BLaER1 treated with 17β-estradiol and CSF1 and Interleukin-3, amounts not matched to agents 10 nM and 100 nM (cell line): ENCODE results near the gene ZNF555.
"Not testable (repeated sequence)": the region's sequence is repeated elsewhere in the genome, so short reads cannot be mapped to it uniquely, and the experiment has no call there.

Experiments
- H3K27ac ChIP-seq, 11 experiments: shearing (Covaris generic); formaldehyde crosslinking; 2 replicates each; pipeline ENCODE4 v1.8.1; 2022
- H3K27me3 ChIP-seq, 11 experiments: shearing (Covaris generic); formaldehyde crosslinking; 2 replicates each; pipeline ENCODE4 v1.8.1; 2022
- H3K36me3 ChIP-seq, 11 experiments: shearing (Covaris generic); formaldehyde crosslinking; 2 replicates each; pipeline ENCODE4 v1.8.1; 2022
- H3K4me1 ChIP-seq, 10 experiments: shearing (Covaris generic); formaldehyde crosslinking; 2 replicates each; pipeline ENCODE4 v1.8.1; 2022
- H3K4me2 ChIP-seq, 11 experiments: shearing (Covaris generic); formaldehyde crosslinking; 2 replicates each; pipeline ENCODE4 v1.8.1; 2022
- H3K4me3 ChIP-seq, 10 experiments: shearing (Covaris generic); formaldehyde crosslinking; 2 replicates each; pipeline ENCODE4 v1.8.1; 2022
- H3K9ac ChIP-seq, 11 experiments: shearing (Covaris generic); formaldehyde crosslinking; 2 replicates each; pipeline ENCODE4 v1.8.1; 2022
- H3K9me3 ChIP-seq, 11 experiments: shearing (Covaris generic); formaldehyde crosslinking; replicated peaks in 1 of 11; 2 replicates each; pipeline ENCODE4 v1.8.1; 2022
- H4K20me1 ChIP-seq, 11 experiments: shearing (Covaris generic); formaldehyde crosslinking; 2 replicates each; pipeline ENCODE4 v1.8.1; 2022
- Cebpa-rat ChIP-seq, 11 experiments: shearing (Covaris generic); IDR thresholded peaks; 2 replicates each; pipeline ENCODE4 v1.8.1; 2022

The ZNF555 gene

DNA sequence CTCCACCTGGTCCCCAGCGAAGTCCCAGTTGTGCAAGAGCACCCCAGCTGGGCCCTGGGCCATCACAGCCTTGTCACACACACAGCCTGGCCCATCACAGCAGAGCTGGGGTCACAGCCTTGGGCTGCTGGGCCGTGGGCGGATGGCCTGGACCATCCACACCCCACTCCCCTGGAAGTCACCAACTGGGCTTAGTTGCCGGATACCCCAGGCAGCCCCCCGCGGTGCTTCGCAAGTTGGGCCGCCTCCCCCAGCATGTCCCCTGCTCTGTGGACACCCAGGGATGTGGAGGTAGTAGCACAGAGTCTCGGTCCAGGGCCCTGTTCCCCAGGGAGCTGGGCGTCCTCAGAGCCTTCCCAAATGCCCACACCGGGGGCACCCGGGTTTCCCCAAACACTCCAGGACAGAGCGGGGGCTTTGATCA is 26.1 kb upstream of the ZNF555 start:
- Histone ChIP-seq H3K4me2 (no peak overlapping the region), H3K36me3 (peaks cover 11 to 59% (median 45%) of the 10 kb centered on the region in 11 experiments; a peak in 21 of 22 replicates), H3K4me1 (peaks cover under 1 to 29% (median 14%) of the 10 kb centered on the region in 10 experiments; a peak in 19 of 20 replicates), H3K9me3 (peaks cover 0 to 4% (median 0%) of the 10 kb centered on the region in 11 experiments; a peak in 2 of 22 replicates), H3K9ac (no peak overlapping the region), H3K27me3 (peaks cover 0 to 10% (median 0%) of the 10 kb centered on the region in 11 experiments; a peak in 7 of 22 replicates), H4K20me1 (peaks cover 0 to 63% (median 27%) of the 10 kb centered on the region in 11 experiments; a peak in 20 of 22 replicates), H3K27ac (no peak overlapping the region), H3K4me3 (no peak overlapping the region)
- no peak for TF ChIP-seq Cebpa-rat (IDR thresholded peaks at IDR 0.05)

DNA sequence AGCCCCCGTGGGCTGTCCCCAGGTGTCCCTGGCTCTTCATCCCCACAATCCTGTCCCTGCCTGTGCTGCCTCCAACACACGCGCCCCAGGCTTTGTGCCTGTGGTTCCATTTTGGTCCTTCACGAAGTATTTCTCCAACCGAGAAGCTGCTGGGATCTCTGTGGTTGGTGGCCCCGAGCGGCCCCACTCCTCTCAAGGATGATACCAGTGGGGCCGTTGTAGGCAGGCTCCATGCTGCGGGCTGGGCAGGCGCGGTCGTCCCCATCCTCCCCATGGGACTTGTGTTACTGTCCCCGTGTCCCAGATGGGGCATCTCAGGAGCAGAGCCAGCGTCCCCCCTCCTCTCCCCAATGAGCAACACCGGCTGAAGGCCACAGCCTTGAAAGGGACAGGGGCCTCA is 25.4 kb upstream of the ZNF555 start:
- no peak overlapping the region for H3K4me3 ChIP-seq
- H3K4me2 ChIP-seq: no peak overlapping the region
- H3K36me3 ChIP-seq: peaks cover 11 to 52% (median 42%) of the 10 kb centered on the region in 11 experiments; a peak in 21 of 22 replicates

DNA sequence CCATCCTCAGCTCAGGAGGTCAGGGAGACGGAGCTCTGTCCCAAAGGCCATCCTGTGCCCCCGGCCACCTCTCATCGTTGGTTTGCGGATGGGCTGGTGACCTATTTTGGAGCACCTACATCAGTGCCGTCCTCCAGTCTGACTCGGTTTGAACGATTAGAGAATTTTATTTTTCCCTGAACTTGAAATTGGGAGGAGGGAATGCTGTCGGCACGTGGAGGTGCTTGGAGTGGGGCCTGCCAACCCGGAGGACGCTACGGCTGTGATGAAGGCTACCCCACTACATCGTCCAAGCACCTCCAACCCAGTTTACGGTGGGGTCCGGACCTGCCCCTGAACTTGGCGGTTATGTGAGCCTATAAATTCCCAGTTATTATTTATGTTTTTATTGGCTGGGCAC is 24.6 kb upstream of the ZNF555 start:
- Histone ChIP-seq H3K27me3 (no peaks in the 10 kb centered on the region), H3K4me3 (no peak overlapping the region), H3K36me3 (peaks cover 11 to 45% (median 36%) of the 10 kb centered on the region in 11 experiments; a peak in 21 of 22 replicates), H3K4me2 (no peak overlapping the region), H3K4me1 (peaks cover 6 to 24% (median 12%) of the 10 kb centered on the region in 10 experiments; a peak in 18 of 20 replicates), H3K27ac (peak overlapping the region in 1 of 11 experiments; percentile 36; a peak in 1 of 22 replicates), H3K9me3 (peaks cover 0 to 4% (median 0%) of the 10 kb centered on the region in 11 experiments; a peak in 2 of 22 replicates), H3K9ac (no peak overlapping the region), H4K20me1 (peaks cover 0 to 48% (median 13%) of the 10 kb centered on the region in 11 experiments; a peak in 13 of 22 replicates)
- no peak for TF ChIP-seq Cebpa-rat (IDR thresholded peaks at IDR 0.05)

More for the DNA sequence above, 25.4 kb upstream of the ZNF555 start:
- Histone ChIP-seq H3K27me3 (peaks cover 0 to 3% (median 0%) of the 10 kb centered on the region in 11 experiments; a peak in 4 of 22 replicates), H3K27ac (peak overlapping the region in 1 of 11 experiments; percentile 36; a peak in 2 of 22 replicates), H3K9ac (no peak overlapping the region), H3K4me1 (peaks cover 6 to 29% (median 14%) of the 10 kb centered on the region in 10 experiments; a peak in 18 of 20 replicates), H3K9me3 (peaks cover 0 to 4% (median 0%) of the 10 kb centered on the region in 11 experiments; a peak in 2 of 22 replicates), H4K20me1 (peaks cover 0 to 55% (median 20%) of the 10 kb centered on the region in 11 experiments; a peak in 19 of 22 replicates)
- no peak for TF ChIP-seq Cebpa-rat (IDR thresholded peaks at IDR 0.05)

DNA sequence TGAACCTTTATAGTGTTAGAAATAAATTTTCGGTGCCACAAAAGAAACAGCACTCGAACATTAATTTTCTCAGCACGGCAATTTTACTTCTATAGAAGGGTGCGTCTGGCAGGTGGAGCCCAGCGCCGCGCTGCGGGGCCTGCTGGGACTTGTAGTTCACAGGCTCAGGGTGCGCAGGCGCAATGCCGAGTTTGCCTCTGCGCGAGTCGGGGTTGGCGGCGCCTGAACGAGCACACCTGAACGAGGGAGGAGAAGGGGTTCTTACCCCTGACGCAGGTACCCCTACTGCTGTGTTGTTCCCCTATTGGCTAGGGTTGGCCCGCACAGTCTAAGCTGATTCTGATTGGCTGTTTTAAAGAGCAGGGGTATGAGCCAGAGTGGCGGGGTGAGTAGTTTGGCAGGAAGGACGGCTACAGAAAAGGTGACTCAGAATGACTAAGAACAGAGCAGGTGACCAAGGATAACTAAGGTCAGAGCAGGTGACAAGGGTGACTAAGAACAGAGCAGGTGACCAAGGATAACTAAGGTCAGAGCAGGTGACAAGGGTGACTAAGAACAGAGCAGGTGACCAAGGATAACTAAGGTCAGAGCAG is 23.9 kb upstream of the ZNF555 start:
- H3K36me3 ChIP-seq: peaks cover 11 to 44% (median 29%) of the 10 kb centered on the region in 11 experiments; a peak in 21 of 22 replicates
- not testable (repeated sequence) for H3K9ac ChIP-seq, H3K4me2 ChIP-seq, H3K9me3 ChIP-seq, H3K27me3 ChIP-seq, H3K27ac ChIP-seq, H3K4me3 ChIP-seq
- H3K4me1 ChIP-seq: peaks cover 6 to 17% (median 11%) of the 10 kb centered on the region in 10 experiments; a peak in 18 of 20 replicates
- peaks cover 0 to 41% (median 7%) of the 10 kb centered on the region in 11 experiments; a peak in 10 of 22 replicates for H4K20me1 ChIP-seq

DNA sequence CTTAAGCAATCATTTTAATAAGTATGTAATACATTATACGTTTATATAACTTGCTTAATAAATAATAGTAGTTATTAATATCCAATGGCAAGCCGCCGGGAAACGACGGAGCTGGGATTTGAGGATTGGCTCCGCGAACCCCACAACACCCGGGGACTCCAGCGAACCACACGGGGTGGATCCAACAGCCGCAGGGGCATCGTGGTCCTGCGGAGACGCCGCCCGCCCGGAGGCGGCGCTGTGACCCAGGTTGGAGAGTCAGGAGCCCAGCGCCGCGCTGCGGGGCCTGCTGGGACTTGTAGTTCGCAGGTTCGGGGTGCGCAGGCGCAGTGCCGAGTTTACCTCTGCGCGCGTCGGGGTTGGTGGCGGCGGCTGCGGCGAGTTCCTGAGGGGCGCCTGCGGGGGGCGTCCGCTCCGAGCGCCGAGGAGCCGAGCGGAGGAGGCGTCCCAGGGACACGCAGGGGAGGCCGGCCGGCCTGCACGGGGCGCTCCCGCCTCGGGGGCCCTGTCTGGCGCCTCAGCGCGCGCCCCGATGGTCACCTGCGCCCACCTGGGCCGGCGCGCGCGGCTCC is 21.6 kb upstream of the ZNF555 start, which contains the start of gene ZNF554:
TSS of gene ZNF554 (plus strand) at position 329 of the 572 bp plus-strand sequence. CDS start at position 533, 204 bp downstream.
- Histone ChIP-seq H3K36me3 (peaks cover 0 to 41% (median 19%) of the 10 kb centered on the region in 11 experiments; a peak in 15 of 22 replicates), H3K27me3 (no peaks in the 10 kb centered on the region), H3K27ac (peak within 1 kb of the TSS; percentile 61 to 79 (median 71)), H3K9ac (peak within 1 kb of the TSS; percentile 77 to 91 (median 85)), H3K4me1 (peaks cover 6 to 27% (median 21%) of the 10 kb centered on the region in 10 experiments; a peak in 18 of 20 replicates), H3K9me3 (peaks cover 11 to 29% (median 21%) of the 10 kb centered on the region in 11 experiments; a peak in 15 of 22 replicates), H3K4me3 (peak within 1 kb of the TSS; percentile 80 to 98 (median 88)), H3K4me2 (peak within 1 kb of the TSS; percentile 89 to 100 (median 97)), H4K20me1 (peaks cover 0 to 18% (median 0%) of the 10 kb centered on the region in 11 experiments; a peak in 3 of 22 replicates)
- no peak for TF ChIP-seq Cebpa-rat (IDR thresholded peaks at IDR 0.05)

DNA sequence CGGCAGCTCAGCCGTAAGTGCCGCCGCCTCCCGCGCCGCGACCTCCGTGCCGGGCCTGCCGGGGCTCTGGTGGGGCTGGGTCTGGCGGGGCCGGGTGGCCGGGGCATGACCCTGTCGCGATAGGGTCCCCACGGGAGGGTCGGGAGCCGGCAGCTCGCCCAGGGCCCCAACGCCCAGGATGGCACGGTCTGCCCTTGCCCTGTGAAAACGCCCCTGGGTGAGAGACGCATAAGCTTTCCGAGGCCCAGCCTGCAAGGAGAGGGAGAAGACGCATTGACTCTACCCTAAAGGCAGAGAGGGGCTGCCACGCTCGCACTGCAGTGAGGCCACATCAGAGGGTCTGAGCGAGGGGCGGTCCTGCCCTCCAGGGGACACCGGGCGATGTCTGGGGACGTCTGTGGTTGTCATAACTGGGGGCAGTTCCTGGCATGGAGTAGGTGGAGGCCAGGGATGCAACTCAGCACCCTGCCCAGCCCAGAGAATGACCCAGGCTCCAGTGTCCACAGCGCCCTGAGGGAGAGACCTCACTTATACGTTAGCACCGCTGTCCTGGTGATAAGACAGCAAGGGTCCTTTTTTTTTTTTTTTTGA is 21.1 kb upstream of the ZNF555 start:
- Histone ChIP-seq H3K9ac (peak overlapping the region; percentile 77 to 91 (median 85)), H3K27ac (peak overlapping the region; percentile 61 to 79 (median 71))

DNA sequence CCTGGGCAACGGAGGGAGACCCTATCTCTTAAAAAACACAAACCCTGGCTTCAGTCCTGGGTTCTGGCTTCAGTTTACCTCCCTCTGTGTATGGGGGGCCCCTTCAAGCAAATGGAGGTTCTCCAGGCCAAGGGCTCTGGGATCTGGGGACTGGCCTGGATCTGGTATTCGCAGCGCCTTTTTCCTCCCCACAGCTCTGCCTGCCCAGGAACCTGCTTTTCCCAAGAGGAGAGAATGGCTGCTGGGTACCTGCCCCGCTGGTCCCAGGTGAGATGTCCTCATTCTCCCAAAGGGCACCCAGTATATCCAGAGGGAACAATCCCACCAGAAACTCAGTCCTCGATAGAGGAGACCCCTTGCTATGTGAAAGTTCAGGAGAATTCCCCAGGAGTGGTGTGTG is 18.4 kb upstream of the ZNF555 start:
- Histone ChIP-seq H3K4me2 (no peak overlapping the region), H4K20me1 (no peaks in the 10 kb centered on the region), H3K36me3 (peaks cover 10 to 40% (median 35%) of the 10 kb centered on the region in 11 experiments; a peak in 19 of 22 replicates), H3K9ac (no peak overlapping the region), H3K27me3 (no peaks in the 10 kb centered on the region), H3K4me3 (no peak overlapping the region), H3K27ac (no peak overlapping the region), H3K9me3 (peaks cover 41 to 59% (median 53%) of the 10 kb centered on the region in 11 experiments), H3K4me1 (peaks cover 6 to 37% (median 24%) of the 10 kb centered on the region in 10 experiments; a peak in 18 of 20 replicates)
- TF ChIP-seq Cebpa-rat (IDR thresholded peaks at IDR 0.05): no peak

More for the DNA sequence above, 21.1 kb upstream of the ZNF555 start:
- peaks cover 15 to 33% (median 26%) of the 10 kb centered on the region in 11 experiments; a peak in 21 of 22 replicates for H3K9me3 ChIP-seq
- H3K36me3 ChIP-seq: peaks cover 0 to 35% (median 18%) of the 10 kb centered on the region in 11 experiments; a peak in 12 of 22 replicates
- TF ChIP-seq Cebpa-rat (IDR thresholded peaks at IDR 0.05): no peak
- no peaks in the 10 kb centered on the region for H3K27me3 ChIP-seq
- H3K4me3 ChIP-seq: peak overlapping the region; percentile 80 to 98 (median 88)
- H3K4me1 ChIP-seq: peaks cover 6 to 31% (median 21%) of the 10 kb centered on the region in 10 experiments; a peak in 18 of 20 replicates
- peak overlapping the region; percentile 89 to 100 (median 97) for H3K4me2 ChIP-seq
- peaks cover 0 to 13% (median 0%) of the 10 kb centered on the region in 11 experiments; a peak in 3 of 22 replicates for H4K20me1 ChIP-seq

DNA sequence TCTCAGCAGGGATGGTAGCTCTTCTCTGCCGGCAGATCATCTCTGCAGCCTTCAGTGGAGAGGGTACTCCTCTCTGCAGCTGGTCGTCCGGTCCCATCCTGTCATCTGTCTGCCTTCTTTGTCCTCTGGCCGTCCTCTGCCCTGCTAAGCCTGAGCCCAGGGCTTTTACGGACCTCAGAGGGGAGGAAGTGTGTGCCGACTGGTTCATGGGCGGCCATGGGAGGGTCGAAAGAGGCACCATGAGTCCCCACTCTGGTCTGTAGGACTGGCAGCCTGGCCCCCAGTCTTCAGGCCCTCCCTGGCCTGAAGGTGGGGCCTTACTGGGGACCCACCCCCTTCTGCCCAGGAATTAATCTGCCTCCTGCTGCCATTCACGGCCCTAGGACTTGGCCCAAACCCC is 17.6 kb upstream of the ZNF555 start:
- H3K9ac ChIP-seq: 0 out of 22 replicates have a peak overlapping the region, but pooled peaks of 1 of the 11 experiments have one; percentile 11
- H3K9me3 ChIP-seq: peaks cover 49 to 67% (median 61%) of the 10 kb centered on the region in 11 experiments
- no peaks in the 10 kb centered on the region for H3K27me3 ChIP-seq
- H3K4me2 ChIP-seq: peak overlapping the region in 7 of 11 experiments; percentile 7 to 47 (median 27); a peak in 9 of 22 replicates
- no peak for TF ChIP-seq Cebpa-rat (IDR thresholded peaks at IDR 0.05)
- peaks cover 7 to 45% (median 31%) of the 10 kb centered on the region in 10 experiments; a peak in 18 of 20 replicates for H3K4me1 ChIP-seq
- no peak overlapping the region for H3K4me3 ChIP-seq
- no peaks in the 10 kb centered on the region for H4K20me1 ChIP-seq
- H3K36me3 ChIP-seq: peaks cover 10 to 47% (median 38%) of the 10 kb centered on the region in 11 experiments; a peak in 19 of 22 replicates
- H3K27ac ChIP-seq: no peak overlapping the region; a peak in 1 of 22 replicates
